HL-60 (cell line): ENCODE measurements around the gene PIGQ.

Experiments
- DNase-seq, 2 experiments: peaks; one replicate each; pipeline ENCODE4 v3.0.0-alpha.2; 2010 to 2020; ENCODE audit warnings: low read depth in 1 of 2, low spot score in 1 of 2
- H3K27ac ChIP-seq: fragments of 250-450 bp; sonication (Bioruptor Pico); replicated peaks from 2 replicates; pipeline ENCODE4 v1.5.1; 2020; ENCODE audit warnings: mild to moderate bottlenecking, moderate library complexity
- H3K27me3 ChIP-seq: fragments of 250-450 bp; sonication (Bioruptor Pico); 2 replicates; pipeline ENCODE4 v1.5.1; 2021; ENCODE audit warnings: mild to moderate bottlenecking, moderate library complexity; ENCODE audit not compliant: insufficient read depth, poor library complexity, severe bottlenecking
- H3K4me3 ChIP-seq: replicated peaks from 2 replicates; pipeline ENCODE4 v1.5.1; 2011; ENCODE audit warnings: mild to moderate bottlenecking, control low read depth, low read length; ENCODE audit not compliant: insufficient read depth
- GABPA ChIP-seq: IDR thresholded peaks from 2 replicates; pipeline ENCODE4 v1.6.1; 2012; ENCODE audit warnings: low read depth
- POLR2AphosphoS5 ChIP-seq: IDR thresholded peaks from 2 replicates; pipeline ENCODE4 v1.6.1; 2012; ENCODE audit warnings: low read depth
- REST ChIP-seq: IDR thresholded peaks from 2 replicates; pipeline ENCODE4 v1.6.1; 2012; ENCODE audit warnings: low read depth; ENCODE audit not compliant: insufficient replicate concordance
- SPI1 ChIP-seq: IDR thresholded peaks from 2 replicates; pipeline ENCODE4 v1.6.1; 2012; ENCODE audit warnings: low read depth, mild to moderate bottlenecking, borderline replicate concordance
- TF ChIP-seq, protein P1 (sequence below): IDR thresholded peaks from one replicate; pipeline ENCODE4 v1.5.1; 2011; ENCODE audit warnings: low read length, control low read depth, inconsistent platforms; ENCODE audit not compliant: insufficient read depth

The PIGQ gene

GRCh38 chr16:580141-580945 is 10.6 kb downstream of the PIGQ start:
- H3K27me3 ChIP-seq, result no peaks in the 10 kb centered on the region
- no peak overlapping the region for H3K27ac ChIP-seq
- DNase-seq, result no peak
- TF ChIP-seq, protein P1, sequence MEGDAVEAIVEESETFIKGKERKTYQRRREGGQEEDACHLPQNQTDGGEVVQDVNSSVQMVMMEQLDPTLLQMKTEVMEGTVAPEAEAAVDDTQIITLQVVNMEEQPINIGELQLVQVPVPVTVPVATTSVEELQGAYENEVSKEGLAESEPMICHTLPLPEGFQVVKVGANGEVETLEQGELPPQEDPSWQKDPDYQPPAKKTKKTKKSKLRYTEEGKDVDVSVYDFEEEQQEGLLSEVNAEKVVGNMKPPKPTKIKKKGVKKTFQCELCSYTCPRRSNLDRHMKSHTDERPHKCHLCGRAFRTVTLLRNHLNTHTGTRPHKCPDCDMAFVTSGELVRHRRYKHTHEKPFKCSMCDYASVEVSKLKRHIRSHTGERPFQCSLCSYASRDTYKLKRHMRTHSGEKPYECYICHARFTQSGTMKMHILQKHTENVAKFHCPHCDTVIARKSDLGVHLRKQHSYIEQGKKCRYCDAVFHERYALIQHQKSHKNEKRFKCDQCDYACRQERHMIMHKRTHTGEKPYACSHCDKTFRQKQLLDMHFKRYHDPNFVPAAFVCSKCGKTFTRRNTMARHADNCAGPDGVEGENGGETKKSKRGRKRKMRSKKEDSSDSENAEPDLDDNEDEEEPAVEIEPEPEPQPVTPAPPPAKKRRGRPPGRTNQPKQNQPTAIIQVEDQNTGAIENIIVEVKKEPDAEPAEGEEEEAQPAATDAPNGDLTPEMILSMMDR, result no peak
- no peak for TF ChIP-seq GABPA
- no peak overlapping the region for H3K4me3 ChIP-seq

DNA sequence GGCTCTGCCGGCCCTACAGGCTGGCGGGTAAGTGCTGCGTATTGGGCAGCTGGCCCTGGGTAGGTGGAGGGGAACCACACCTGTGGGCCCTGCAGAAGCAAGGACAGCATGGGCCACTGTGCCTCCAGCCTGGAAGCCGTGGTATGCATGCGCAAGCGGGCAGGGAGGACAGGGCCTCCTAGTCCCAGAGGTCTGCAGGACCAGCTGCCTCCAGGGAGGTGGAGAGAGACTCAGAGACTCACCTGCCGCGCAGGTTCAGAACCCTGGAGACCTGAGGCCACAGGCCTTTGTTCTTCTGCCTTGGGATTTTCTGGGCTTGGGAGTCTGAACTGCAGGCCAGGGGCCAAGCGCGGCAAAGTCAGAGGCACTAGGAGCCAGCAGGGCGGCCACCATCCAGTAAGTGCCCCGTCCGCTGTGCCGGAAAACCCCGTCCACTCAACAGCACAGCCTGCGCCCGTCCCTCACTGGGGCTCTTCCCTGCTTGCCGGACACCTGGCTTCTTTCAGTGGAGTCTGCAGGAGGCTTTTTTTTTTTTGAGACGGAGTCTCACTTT is 11.3 kb downstream of the PIGQ start:
- Histone ChIP-seq H3K27me3 (no peaks in the 10 kb centered on the region), H3K27ac (no peak overlapping the region), H3K4me3 (no peak overlapping the region)
- DNase-seq, result no peak
- TF ChIP-seq, protein P1, result no peak
- no peak for TF ChIP-seq REST
- no peak for TF ChIP-seq SPI1
- no peak for TF ChIP-seq GABPA
- no peak for TF ChIP-seq POLR2AphosphoS5

GRCh38 chr16:582218-582613 is 12.4 kb downstream of the PIGQ start:
- H3K27me3 ChIP-seq, result no peaks in the 10 kb centered on the region
- no peak overlapping the region for H3K27ac ChIP-seq
- DNase-seq, result no peak
- no peak overlapping the region for H3K4me3 ChIP-seq
- TF ChIP-seq POLR2AphosphoS5, result no peak
- TF ChIP-seq, protein P1, result no peak
- no peak for TF ChIP-seq SPI1
- no peak for TF ChIP-seq GABPA
- TF ChIP-seq REST, result no peak
